HG03442 (cell line): ENCODE measurements around the gene ENHO.
A peak's percentile ranks its signal among the peaks of the same experiment; 100 is the strongest.

Experiments
- ATAC-seq: cut with Tn5 transposase; IDR thresholded peaks from one replicate; pipeline ENCODE4 v1.9.1; 2021; ENCODE audit warnings: mild to moderate bottlenecking, moderate library complexity; ENCODE audit not compliant: unreplicated experiment

The ENHO gene

DNA sequence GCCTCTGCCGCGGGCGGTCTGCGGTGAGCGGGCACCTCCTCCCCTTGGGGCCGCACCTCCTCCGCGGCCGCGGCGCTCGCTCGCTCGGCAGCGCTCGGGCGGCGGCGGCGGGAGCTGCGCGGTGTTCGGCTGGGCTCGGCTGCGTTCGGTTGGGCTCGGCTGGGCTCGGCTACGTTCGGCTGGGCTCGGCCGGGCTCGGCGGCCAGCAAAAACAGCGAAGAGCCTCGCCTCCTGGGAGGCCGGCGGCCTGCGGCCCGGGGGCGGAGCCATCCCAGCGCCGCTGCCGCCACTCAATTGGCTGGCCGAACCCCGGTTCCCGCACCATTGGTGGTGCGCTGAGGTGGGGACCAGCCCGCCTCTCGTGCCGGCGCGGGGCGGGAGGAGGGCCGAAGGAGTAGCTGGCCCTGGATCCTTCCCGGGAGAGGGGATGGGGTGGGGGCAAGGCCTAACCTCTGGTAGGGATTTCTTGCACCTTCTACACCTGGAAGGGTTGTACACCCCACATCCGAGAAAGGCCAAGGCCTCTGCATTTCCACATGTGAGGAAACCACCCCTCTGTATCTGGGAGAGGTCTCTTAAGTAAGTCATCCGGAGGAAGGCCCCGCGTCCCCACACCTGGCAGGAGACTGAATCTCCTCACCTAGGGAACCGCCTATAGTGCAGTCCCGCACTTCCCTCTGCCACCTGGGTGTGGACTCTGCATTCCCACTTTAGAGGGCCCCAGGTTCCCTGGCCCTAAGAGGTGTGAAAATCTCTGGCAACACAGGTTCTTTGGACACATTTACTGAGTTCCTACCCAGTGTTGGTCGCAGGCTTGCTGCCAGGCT lies at the start of gene ENHO:
Gene ENHO (minus strand): TSS at position 20 of the 827 bp plus-strand sequence. CDS start 1,295 bp downstream, outside the sequence.
- peak; percentile 81 for ATAC-seq

DNA sequence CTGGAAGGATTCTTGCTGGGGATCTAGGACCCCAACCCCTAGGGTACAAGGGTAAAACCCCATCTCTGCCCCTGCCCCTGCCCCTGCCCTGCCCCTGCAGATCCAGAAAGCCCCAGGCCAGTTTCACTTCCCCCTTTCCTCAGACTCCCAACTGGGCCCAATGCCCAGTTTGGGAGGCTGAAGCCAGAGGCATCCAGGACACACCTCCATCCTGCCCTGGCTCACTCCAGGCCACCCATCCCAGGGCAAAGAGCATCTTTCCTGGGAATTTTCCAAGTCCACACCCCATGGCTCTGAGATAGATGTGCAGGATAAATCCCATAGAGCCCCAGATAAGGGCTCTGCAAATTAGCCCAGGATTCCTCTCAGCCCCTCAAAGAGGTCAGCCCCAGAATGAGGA lies 49.3 kb upstream of the ENHO start:
- ATAC-seq = no peak

DNA sequence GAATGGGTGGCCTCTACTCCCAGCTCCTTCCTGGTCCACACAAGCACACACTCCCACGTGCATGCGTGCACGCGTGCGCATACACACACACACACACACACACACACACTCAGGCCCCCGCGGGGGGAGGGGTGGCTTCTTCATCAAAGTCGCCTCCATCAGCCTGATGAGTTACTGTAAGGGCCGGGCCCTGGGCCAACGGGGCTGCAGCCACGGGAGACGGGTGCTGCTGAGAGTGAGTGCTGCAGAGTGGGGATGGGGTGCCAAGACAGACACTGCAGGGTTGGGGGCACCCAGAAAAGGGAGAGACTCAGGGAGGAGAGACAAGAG lies 48.7 kb upstream of the ENHO start:
- ATAC-seq = no peak

DNA sequence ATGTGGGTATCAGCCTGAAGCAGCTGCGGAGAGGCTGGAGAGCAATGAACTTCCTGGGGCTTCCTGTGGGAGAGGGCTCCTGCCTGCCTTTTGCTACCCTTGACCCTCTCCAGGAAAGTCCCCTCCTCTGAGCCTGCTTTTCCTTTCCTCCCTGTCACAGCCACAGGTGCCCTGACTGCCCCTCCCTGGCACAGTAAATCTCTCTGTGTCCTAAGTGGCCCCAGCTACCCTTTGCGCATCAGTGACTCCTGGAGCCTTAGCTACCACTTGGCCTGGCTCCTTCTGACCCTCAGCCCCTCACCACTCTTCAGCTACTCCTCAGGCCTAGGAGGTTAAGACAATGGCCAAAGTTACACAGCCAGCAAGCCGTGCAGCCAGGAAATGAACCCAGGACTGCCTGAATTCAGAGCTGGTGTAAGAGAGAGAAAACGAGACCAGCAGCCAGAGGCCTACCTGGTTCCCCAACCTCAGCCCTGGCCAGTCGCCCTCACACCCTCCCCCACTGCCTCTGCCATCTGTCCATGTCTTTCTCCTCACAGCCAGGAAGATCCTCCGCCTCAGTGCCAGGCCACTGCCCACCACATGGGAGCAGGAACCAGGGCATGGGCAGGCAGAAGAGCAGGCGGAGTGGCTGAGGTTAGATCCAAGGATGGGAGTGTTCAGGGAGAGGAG lies 48.2 kb upstream of the ENHO start:
- no peak for ATAC-seq

DNA sequence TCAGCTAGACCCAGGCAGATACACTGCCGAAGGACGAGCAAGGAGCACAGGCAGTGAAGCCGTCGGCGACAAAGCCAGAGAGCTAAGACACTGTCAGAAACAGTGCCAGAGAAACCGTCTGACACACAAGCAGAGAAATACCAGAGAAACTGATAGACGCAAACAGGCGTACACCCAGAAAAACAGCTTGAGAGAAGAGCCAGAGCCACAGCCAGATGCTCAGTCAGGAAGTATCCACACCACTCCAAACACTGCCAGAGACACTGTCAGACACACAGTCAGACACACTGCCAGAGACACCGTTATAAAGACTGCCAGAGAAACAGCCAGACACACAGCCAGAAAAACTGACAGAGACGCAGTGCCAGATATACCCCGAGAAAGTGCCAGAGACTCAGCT lies 47.6 kb upstream of the ENHO start:
- ATAC-seq = no peak

DNA sequence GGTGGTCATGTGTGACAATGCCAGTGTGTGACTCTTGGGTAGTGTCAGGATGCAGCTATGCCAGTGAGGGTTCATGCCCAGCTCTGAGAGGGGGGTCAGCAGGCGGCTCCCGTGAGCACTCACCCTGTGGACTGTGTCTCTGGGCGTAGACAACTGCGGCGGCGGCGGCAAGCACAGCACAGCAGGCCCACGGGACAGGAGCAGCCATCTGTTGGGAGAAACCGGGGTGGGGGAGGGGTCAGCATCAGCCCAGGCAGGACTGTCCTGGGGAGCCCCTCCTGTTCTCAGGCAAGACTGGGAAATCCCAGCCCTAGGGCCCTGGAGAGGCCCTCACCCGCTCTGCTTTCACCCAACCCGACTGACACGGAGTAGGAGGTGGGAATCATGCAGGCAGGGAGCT lies 46.0 kb upstream of the ENHO start:
- no peak for ATAC-seq

DNA sequence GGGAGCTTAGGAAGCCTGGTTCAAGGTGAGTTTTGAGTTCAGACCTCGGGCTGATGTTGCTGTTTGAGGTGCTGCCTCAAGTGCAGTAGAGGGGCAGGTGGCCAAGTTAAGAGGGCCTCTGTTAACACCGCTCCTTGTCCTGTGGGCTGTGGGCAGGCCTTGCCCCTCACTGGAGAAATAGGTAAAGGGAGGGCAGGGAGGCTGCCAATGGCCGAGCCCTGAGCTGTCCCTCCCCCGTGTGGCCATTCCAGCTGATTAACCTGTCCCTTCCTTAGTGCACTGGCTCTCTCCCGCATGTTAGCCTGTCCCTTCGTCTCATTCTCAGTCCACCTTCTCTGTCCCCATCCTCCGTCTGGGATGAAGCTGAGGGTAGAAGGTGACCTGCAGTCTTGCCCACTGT lies 45.3 kb upstream of the ENHO start:
- no peak for ATAC-seq

DNA sequence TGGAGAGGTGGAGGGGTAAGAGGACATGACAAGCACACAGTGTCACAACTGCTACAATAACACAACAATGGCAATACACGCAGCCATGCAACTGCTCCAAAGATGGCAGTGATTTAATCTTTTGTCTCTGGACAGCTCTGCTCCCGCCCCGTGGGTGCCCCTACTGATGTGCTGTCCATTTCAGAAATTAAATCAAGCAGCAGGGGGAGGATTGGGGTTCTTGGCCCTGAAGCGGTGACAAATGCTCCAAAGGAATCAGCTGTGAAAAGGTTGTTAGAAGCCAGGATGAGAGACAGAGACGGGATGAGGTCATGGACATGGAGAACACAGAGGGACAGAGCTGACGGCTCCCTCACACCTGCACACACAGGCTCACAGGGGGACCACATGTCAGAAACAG lies 44.2 kb upstream of the ENHO start:
- no peak for ATAC-seq

DNA sequence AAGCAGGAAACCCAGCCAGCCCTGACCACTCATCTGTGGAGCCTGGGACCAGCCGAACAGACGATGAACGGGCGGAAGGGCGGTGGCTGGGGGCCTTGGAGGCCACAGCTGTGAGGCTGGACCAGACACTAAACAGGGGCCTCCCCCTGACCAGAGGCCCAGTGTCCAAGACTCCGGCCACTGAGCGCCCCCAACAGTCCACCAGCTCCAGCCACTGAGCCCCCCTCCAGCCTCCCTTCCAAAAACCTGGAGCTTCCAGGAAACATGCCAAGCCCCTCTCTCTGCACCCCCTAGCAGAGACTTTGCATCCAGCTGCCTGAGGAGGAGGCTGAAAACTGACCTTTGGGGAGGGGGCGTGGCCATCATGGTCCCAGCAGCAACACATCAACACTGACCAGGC lies 43.5 kb upstream of the ENHO start:
- ATAC-seq = no peak

DNA sequence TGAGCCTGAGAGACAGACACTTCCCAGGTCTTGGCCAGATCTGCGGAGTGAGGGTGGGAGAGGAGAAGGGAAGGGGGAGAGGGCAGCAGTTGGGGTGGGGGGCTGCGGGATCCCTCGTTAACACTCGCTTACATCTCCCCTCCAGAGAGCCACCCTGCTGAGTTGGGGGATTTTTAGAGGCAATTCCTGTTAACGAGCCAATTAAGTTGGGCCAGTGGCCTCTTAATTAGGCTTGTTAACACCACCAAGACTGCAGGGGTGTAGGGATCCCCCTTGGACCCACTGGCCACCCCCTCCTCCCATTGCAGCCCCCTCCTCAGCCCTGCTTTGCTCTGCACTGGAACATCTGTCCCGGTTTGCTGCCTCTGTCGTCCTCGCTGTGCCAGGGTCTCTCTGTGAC lies 43.1 kb upstream of the ENHO start:
- ATAC-seq = no peak

DNA sequence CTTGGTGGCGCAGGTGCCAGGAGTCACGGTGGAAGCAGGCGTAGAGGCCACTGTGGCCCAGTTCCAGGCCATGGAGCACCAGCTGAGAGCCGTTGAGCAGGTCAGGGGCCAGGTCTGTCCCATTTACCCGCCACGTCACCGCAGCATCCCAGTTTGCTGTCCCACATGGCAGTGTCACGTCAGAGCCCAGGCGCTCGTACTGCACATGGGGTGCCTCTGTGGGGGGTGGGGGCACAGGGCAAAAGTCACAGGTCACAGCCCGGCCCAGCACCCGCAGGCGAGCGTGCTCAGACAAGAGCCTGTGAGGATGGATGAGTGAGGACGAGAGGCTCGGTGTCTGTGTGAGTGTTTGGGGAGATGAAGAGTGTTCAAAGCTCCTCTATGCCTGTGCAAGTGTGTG lies 41.8 kb upstream of the ENHO start:
- no peak for ATAC-seq

DNA sequence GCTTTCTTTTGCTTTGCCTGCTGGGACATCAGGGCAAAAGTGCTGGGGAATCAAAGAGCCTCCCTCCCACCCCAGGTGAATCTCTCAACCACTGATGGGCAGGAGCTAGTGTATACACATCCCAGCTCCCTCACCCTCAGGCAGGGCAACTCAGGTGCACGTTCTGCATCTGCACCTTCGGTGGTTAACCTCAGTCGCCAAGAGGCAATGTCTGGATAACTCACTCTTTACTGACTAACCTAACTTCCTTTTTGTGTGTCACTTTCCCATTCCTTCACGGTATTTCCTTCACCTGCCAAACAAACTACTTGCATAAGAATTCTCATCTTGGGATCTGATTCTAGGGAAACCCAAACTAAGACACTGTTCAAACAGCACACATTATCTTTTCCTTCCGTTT lies 40.5 kb upstream of the ENHO start:
- ATAC-seq = no peak

DNA sequence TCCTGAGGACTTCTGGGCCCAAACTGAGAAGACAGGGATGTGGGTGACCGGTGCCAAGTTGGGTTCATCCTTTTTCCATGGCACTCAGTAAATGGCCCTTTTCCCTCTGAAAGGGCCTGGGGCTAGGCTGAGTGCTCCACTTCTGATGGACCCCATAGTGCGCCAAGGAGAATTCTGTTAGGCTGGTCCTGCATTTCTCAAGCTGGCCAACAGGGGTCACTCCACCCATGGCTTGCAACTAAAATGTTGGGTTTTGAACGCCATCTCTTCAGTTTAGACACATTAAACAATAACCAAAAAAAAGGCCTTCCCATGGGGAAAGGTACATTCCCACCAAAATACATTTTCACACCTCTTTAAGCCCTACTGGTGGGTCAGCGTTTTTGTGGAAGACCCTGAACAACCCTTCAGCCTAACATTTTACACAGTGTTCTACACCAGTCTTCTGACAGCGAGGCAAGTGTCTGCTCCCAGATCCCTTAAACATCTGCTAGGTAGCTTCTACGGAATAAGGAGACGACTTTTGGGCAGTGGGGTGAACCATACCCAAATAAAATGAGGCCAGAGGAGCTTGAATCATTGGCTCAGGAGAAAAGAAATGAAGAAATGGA lies 39.5 kb upstream of the ENHO start:
- ATAC-seq = no peak

DNA sequence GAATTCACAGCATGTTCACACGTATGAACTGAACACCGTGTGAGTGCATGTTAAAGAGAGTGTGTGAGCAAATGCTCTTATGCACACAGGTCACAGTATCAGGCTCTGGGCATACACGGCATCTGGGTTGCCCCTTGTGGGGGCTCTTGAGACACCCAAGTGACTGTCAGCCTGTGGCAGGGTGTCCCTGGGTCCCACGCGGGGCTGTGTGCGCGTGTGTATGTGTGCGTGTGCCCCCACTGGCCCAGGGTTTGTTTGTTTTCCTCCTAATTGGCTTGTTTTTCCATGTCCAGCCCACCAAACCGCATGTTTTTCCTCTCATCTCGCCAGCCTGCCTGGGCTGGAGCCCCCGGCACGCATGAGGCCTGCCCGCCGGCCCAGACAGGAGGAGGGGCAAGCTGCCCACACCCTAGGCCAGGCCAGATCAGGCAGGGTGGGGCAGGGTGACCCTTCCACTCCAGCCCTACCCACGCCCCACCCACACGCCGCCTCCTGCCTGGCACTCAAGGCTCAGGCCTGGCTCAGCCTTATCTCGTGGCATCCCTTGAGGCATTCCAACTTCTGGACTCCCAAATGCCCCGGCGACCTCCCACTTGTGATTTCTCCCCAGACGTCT lies 37.9 kb upstream of the ENHO start:
- no peak for ATAC-seq

DNA sequence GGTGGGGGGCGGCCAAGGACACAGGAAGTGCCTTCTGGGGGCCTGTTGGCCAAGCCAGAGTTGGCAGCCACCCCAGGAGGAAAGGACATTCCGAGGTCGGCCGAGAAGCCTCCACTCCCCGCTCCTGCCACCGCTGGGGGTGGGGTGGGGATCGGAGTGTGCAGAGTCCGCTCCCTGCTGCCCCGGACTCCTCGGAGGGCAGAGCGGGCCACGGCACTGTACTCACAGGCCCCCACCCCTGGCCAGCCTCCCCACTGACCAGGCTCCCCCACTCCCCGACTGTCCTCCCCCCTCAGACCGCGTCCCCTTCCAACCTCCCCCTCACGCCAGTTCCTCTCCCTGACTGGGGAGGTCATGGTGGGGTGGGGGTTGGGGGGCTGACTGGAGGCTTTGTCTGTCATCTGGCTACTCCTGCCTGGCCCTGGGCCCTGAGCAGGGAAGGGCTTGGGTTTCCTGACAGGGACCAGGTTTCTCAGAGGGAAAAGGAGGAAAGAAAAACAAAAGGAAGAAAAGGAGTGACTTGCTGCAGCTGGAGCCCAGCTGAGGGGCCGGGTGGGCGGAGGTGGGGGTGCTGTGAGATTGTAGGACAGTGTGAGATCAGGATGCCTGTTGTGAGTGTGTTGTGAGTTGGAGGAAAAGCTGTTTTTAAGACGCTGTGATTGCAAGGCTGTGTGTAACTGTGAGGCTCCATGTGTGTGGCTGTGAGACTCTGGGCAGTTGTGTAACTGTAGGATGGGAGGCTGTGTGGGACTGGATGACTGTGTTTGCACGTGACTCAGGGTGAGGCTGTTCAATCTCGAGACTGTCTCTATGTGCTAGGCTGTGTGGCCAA lies 37.0 kb upstream of the ENHO start:
- ATAC-seq = no peak

DNA sequence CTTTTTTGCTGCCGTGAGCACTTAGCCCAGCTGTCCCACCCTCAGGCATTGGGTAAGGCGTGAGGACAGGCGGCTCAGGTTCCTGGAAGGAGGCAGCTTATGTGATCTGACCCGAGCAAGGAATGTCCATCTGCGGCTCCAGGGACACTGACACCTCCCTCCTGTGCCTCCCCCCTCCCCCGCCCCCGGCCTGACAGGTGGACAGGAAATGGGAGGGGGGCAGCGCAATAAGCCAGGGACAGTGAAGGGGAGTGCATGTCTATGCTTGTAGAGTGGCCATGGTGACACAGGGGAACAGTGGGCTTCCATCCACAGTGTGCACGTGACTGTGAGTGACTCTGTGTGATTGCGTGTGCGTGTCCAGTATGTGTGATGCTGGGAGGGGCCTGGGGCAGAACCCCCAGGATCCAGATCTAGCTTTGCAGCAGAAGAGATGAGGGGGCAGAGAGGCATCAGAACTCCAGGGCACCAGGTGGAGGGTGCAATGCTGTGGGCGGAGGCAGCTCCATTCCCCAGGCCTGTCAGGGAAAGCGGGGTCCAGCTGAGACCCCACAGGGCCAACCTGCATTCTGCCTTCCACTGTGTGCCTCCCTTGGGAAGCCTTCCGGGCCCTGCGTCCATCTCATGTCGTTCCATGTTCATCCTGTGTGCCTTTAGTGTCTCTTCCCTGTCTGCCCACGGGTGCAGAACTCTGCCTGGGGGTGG lies 36.3 kb upstream of the ENHO start:
- no peak for ATAC-seq

DNA sequence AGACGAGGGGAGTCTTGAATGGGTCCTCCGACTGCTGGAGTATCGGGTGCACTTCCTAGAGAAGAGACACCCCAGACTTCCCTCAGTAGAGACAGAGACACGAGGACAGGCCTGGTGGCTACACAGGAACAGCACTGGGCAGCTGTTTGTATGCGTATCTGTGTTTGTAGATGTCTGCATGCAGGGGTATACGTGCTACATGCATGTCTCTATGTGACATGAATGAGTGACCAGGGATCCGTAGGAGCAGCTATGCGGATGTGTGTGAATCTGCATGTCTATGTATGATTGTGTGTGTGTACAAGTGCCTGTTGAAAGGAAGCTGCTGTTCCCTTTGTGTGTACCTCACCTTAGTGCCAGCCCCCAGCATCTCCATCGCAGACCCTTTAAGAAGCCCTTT lies 35.6 kb upstream of the ENHO start:
- no peak for ATAC-seq

DNA sequence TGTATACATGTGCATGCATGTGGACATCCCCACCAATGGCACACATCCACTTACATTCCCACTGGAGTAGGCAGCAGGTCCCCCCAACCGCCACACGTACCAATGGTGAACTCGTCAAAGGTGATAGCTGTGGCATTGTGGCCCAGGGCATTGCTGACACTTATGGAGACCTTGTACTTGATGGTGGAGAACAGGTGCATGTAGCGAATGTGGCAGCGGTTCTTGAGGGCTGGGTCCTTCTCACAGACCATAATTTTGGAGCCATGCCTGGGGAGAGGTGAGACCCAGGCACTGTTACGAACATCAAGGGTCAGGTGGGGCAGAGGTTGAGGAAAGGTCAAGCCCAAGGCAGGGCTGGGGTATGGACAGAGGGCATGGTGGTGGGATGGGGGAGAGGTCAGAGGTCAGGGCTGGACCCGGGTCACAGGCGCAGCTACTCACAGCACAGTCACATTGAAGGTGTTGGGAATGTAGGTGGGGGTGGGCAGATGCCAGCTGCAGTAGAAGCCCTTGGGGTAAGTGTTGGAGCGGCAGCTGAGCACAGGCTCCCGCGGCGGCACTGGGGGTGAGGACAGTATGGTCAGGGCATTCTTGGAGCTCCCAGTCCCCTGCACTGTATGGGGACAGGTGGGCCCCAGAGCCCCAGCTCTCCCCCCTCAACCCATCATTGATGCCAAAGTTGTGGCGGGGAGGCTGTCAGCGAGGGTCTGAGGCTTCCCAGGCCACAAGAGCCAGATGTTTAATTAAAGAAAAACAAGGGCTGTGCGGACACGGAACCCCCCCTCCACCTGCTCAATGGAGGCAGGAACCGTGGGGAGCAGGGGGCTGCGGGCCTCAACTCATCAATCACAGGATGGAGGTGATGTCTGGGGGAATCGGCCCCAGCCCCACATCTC lies 34.9 kb upstream of the ENHO start:
- no peak for ATAC-seq

DNA sequence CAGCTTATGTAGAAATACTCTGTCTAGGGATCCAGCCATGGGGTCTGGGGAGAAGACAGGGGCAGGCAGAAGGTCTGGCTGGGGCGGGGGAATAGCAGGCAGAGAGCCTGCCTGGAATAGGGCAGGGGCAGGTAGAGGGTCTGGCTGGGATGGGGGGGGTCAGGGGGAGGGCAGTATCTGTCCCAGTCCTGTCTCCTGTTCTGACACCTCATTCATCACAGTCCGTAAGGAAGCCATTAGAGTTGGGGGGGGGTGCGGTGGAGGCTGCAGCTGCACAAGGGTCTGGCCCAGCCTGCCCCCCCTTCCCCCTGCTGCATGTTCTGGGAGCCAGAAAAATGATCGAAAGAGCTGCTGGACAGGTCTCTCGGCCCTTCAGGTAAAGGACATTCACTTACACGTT lies 34.2 kb upstream of the ENHO start:
- ATAC-seq = no peak
